Measurements from ENCODE around the gene ANO4. TPM values are rescaled to one million over a fixed set of nuclear protein-coding genes. Genes with fewer than 3 reads are reported as not detected.

Gene ANO4
- total RNA-seq, 1 experiment from 2014 or later = 5.7 TPM

DNA sequence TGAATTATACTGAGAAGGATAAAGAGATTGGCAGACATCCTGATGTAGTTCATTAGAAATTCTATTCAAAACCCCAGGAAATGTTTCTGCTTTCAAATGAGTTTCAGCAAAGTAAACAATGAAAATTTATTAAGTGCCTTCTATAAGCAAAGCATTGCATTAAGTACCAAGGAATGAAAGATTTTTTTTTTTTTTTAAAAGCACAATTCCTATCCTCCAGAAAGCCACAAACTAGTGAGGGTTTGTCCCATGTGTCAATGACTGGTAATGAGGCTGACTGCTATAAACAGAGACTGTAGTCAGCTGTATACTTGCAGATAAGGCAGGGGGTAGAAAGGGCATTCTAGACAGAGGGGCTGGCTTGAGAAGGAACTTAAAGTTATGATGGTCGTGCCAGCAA, 6.7 kb downstream of the ANO4 start:
- Histone ChIP-seq H3K9ac (ENCODE audit: extremely low read depth, insufficient read length, low read length) (no peak overlapping the region), H4K8ac (replicated peaks; ENCODE audit: insufficient read length, low read depth, low read length) (no peak overlapping the region), H2BK120ac (ENCODE audit: low read depth, low read length, poor library complexity, severe bottlenecking) (no peak overlapping the region), H2BK20ac (ENCODE audit: low read depth, low read length, poor library complexity, severe bottlenecking) (no peak overlapping the region), H2AFZ (ENCODE audit: low read length) (no peak overlapping the region), H3K4me1 (ENCODE audit: insufficient read depth, low read length) (no peaks in the 10 kb centered on the region), H4K20me1 (ENCODE audit: control insufficient read depth, insufficient read depth, insufficient read length) (no peaks in the 10 kb centered on the region), H2AK5ac (ENCODE audit: insufficient read length, low read length) (no peak overlapping the region), H3K27ac (ENCODE audit: insufficient read length, low read depth, low read length) (no peak overlapping the region), H3K4me2 (ENCODE audit: insufficient read depth, insufficient read length, low read length) (no peak overlapping the region), H3K79me2 (ENCODE audit: insufficient read depth, low read length) (no peaks in the 10 kb centered on the region), H3K79me1 (ENCODE audit: insufficient read depth, low read depth, low read length, poor library complexity, severe bottlenecking) (no peaks in the 10 kb centered on the region), H4K91ac (ENCODE audit: insufficient read length, low read depth, low read length) (no peak overlapping the region), H2BK15ac (ENCODE audit: low read depth, low read length) (no peak overlapping the region), H3K14ac (ENCODE audit: insufficient read depth, low read length) (no peak overlapping the region), H3K27me3 (ENCODE audit: insufficient read depth, low read length) (no peaks in the 10 kb centered on the region), H3K56ac (ENCODE audit: insufficient read length, low read depth, low read length) (no peak overlapping the region), H3K23ac (ENCODE audit: insufficient read length, low read depth, low read length) (no peak overlapping the region), H3K23me2 (ENCODE audit: insufficient read length, low read depth, low read length, poor library complexity, severe bottlenecking) (no peaks in the 10 kb centered on the region), H3T11ph (ENCODE audit: low read length) (no peak overlapping the region), H3K18ac (ENCODE audit: insufficient read length, low read depth, low read length) (no peak overlapping the region), H3K9me3 (ENCODE audit: control insufficient read depth, low read depth, low read length) (no peaks in the 10 kb centered on the region), H4K5ac (ENCODE audit: insufficient read length, low read depth, low read length) (no peak overlapping the region), H2BK12ac (ENCODE audit: insufficient read length, low read depth, low read length) (no peak overlapping the region), H2BK5ac (ENCODE audit: insufficient read length, low read length) (no peak overlapping the region), H3K4ac (ENCODE audit: low read depth, low read length) (no peak overlapping the region)
- Mint-ChIP-seq H3K27me3 (ENCODE audit: low read depth) (no peaks in the 10 kb centered on the region), H3K27ac (no peak overlapping the region; a peak in 1 of 7 replicates), H3K36me3 (ENCODE audit: insufficient read depth in 1 of 3, low read depth in 3 of 3) (no peaks in the 10 kb centered on the region; a peak in 1 of 7 replicates), H3K4me1 (peaks cover 17 to 27% of the 10 kb centered on the region in 2 experiments), H3K4me3 (no peak overlapping the region), H3K9me3 (peaks cover 0 to 8% of the 10 kb centered on the region in 2 experiments; a peak in 1 of 5 replicates)
- WGBS (ENCODE audit: extremely low coverage, insufficient read length, low lambda C conversion rate) = no CpG with 5 or more reads among the region's 1 CpG
- no peak for DNase-seq
- no peak for TF ChIP-seq CTCF (conservative IDR thresholded peaks at IDR 0.05)
